Panc1 (cell line): Measurements from ENCODE around the gene PHC2.

ENCODE experiments used
- TF ChIP-seq, protein P1 (sequence below), 2 experiments: IDR thresholded peaks; 2 replicates each; pipeline ENCODE4 v1.6.1; 2011 to 2012; ENCODE audit warnings: low read depth in 2 of 2, control low read depth in 1 of 2, low read length in 1 of 2, mild to moderate bottlenecking in 1 of 2, moderate library complexity in 1 of 2; ENCODE audit not compliant: insufficient read depth in 1 of 2
- TF ChIP-seq, protein P2 (sequence below): fragments of 450-650 bp; IDR thresholded peaks from 2 replicates; pipeline ENCODE4 v1.5.1; 2017; ENCODE audit warnings: mild to moderate bottlenecking

DNA sequence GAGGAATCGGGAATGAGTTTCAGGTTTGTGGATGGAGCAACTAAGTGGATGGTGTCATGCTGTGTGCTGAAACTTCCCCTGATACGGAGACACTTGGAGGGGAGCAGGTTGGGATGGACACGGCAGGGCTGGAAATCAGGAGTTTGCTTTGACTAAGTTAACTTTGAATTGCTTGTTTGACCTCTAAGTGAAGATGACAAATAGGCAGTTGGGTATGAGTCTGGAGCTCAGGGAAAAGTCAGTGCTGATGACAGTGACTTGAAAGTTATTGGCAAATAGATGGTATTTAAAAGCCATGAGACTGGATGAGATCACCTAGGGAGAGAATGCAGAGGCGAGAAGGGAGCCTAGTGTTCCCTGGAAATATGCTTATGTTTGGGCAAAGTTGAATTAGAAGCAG, 28.8 kb upstream of the PHC2 start:
- TF ChIP-seq, protein P1, sequence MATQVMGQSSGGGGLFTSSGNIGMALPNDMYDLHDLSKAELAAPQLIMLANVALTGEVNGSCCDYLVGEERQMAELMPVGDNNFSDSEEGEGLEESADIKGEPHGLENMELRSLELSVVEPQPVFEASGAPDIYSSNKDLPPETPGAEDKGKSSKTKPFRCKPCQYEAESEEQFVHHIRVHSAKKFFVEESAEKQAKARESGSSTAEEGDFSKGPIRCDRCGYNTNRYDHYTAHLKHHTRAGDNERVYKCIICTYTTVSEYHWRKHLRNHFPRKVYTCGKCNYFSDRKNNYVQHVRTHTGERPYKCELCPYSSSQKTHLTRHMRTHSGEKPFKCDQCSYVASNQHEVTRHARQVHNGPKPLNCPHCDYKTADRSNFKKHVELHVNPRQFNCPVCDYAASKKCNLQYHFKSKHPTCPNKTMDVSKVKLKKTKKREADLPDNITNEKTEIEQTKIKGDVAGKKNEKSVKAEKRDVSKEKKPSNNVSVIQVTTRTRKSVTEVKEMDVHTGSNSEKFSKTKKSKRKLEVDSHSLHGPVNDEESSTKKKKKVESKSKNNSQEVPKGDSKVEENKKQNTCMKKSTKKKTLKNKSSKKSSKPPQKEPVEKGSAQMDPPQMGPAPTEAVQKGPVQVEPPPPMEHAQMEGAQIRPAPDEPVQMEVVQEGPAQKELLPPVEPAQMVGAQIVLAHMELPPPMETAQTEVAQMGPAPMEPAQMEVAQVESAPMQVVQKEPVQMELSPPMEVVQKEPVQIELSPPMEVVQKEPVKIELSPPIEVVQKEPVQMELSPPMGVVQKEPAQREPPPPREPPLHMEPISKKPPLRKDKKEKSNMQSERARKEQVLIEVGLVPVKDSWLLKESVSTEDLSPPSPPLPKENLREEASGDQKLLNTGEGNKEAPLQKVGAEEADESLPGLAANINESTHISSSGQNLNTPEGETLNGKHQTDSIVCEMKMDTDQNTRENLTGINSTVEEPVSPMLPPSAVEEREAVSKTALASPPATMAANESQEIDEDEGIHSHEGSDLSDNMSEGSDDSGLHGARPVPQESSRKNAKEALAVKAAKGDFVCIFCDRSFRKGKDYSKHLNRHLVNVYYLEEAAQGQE (IDR thresholded peaks at IDR 0.05; ENCODE audit: insufficient read depth in 1 of 2, low read depth in 2 of 2, low read length in 1 of 2): no peak
- TF ChIP-seq, protein P2, sequence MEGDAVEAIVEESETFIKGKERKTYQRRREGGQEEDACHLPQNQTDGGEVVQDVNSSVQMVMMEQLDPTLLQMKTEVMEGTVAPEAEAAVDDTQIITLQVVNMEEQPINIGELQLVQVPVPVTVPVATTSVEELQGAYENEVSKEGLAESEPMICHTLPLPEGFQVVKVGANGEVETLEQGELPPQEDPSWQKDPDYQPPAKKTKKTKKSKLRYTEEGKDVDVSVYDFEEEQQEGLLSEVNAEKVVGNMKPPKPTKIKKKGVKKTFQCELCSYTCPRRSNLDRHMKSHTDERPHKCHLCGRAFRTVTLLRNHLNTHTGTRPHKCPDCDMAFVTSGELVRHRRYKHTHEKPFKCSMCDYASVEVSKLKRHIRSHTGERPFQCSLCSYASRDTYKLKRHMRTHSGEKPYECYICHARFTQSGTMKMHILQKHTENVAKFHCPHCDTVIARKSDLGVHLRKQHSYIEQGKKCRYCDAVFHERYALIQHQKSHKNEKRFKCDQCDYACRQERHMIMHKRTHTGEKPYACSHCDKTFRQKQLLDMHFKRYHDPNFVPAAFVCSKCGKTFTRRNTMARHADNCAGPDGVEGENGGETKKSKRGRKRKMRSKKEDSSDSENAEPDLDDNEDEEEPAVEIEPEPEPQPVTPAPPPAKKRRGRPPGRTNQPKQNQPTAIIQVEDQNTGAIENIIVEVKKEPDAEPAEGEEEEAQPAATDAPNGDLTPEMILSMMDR: no peak
